ENCODE measurements around the gene ATMIN.

GRCh38 chr16:81035398-81035974, at the start of gene ATMIN:
- peak; percentile 89 to 96 for TF ChIP-seq CTCF (IDR thresholded peaks at IDR 0.05; ENCODE audit: extremely low read depth in 1 of 2, insufficient read depth in 1 of 2, low read depth in 1 of 2, low read length in 2 of 2)
- no peak for TF ChIP-seq POLR2A (IDR thresholded peaks at IDR 0.05; ENCODE audit: low read depth, low read length)
- peak; percentile 85 for TF ChIP-seq POLR2AphosphoS5 (IDR thresholded peaks at IDR 0.05; ENCODE audit: insufficient read depth, low read depth, low read length)
- TF ChIP-seq EZH2 (IDR thresholded peaks at IDR 0.05; ENCODE audit: borderline replicate concordance, low read depth, low read length, severe bottlenecking) = no peak
- no peak for TF ChIP-seq MAX (IDR thresholded peaks at IDR 0.05; ENCODE audit: insufficient read depth, insufficient read length)

All from endothelial cell of umbilical vein (primary cell).